PFSK-1 (cell line): ENCODE results near the gene IL1RAPL2.

ENCODE experiments used
- FOXP2 ChIP-seq: optimal IDR thresholded peaks from 2 replicates; pipeline ENCODE3; 2011; ENCODE audit warnings: borderline replicate concordance, control low read depth, inconsistent platforms; ENCODE audit not compliant: insufficient read depth; ENCODE audit errors: extremely low read length, extremely low read depth
- POLR2AphosphoS5 ChIP-seq: IDR thresholded peaks from 2 replicates; pipeline ENCODE4 v1.6.1; 2012; ENCODE audit warnings: low read depth, mild to moderate bottlenecking, control low read depth, low read length, moderate library complexity
- SIN3A ChIP-seq: IDR thresholded peaks from 2 replicates; pipeline ENCODE4 v1.6.1; 2012; ENCODE audit warnings: mild to moderate bottlenecking, low read length, moderate library complexity, borderline replicate concordance; ENCODE audit not compliant: insufficient read depth
- TAF1 ChIP-seq: IDR thresholded peaks from 2 replicates; pipeline ENCODE4 v1.6.1; 2012; ENCODE audit warnings: low read length, control low read depth, borderline replicate concordance; ENCODE audit not compliant: insufficient read depth
- TF ChIP-seq, protein P1 (sequence below), 2 experiments: IDR thresholded peaks; 2 replicates each; pipeline versions ENCODE4 v1.6.1 to v1.8.0; 2011 to 2012; ENCODE audit warnings: low read depth in 2 of 2, low read length in 2 of 2, control low read depth in 1 of 2, inconsistent platforms in 1 of 2, mild to moderate bottlenecking in 1 of 2, moderate library complexity in 1 of 2; ENCODE audit not compliant: insufficient read depth in 1 of 2

The IL1RAPL2 gene

DNA sequence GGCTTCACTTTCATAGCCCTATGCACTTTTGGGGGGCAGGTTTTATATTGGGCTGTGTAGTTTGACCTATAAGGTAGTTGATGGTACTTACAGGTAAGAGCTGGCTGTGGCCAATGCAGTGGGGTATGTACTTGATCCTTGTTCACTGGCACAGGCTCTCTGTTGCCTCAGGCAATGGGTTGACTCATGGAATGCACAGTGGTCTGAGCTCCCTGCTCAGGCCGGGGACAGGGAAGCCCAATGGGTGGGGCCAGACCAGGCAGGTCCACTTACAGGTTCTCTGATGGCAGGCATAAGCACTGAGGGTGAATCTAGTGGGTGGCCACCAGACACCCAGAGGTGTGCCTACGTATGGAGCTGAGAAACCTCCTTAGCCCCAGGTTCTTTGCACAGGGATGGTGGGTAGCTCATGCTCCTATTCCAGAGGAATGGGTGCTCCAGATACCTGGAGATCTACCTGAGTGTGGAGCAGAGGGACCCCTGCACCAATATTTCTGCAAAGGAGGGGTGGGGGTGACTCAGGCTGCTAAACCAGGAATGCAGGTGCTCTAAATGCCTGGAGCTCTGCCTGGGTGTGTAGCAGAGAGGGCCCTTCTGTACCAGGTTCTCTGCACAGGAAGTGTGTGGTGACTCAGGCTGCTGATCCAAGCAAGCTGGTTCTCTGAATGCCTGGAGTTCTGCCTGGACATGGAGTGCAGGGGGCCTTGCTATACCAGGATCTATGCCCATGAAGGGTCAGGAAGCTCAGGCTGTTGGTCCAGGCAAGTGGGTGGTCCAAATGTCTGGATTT lies 52.3 kb downstream of the IL1RAPL2 start:
- no peak for TF ChIP-seq FOXP2
- TF ChIP-seq SIN3A: no peak
- no peak for TF ChIP-seq TAF1
- TF ChIP-seq POLR2AphosphoS5: no peak
- TF ChIP-seq, protein P1, sequence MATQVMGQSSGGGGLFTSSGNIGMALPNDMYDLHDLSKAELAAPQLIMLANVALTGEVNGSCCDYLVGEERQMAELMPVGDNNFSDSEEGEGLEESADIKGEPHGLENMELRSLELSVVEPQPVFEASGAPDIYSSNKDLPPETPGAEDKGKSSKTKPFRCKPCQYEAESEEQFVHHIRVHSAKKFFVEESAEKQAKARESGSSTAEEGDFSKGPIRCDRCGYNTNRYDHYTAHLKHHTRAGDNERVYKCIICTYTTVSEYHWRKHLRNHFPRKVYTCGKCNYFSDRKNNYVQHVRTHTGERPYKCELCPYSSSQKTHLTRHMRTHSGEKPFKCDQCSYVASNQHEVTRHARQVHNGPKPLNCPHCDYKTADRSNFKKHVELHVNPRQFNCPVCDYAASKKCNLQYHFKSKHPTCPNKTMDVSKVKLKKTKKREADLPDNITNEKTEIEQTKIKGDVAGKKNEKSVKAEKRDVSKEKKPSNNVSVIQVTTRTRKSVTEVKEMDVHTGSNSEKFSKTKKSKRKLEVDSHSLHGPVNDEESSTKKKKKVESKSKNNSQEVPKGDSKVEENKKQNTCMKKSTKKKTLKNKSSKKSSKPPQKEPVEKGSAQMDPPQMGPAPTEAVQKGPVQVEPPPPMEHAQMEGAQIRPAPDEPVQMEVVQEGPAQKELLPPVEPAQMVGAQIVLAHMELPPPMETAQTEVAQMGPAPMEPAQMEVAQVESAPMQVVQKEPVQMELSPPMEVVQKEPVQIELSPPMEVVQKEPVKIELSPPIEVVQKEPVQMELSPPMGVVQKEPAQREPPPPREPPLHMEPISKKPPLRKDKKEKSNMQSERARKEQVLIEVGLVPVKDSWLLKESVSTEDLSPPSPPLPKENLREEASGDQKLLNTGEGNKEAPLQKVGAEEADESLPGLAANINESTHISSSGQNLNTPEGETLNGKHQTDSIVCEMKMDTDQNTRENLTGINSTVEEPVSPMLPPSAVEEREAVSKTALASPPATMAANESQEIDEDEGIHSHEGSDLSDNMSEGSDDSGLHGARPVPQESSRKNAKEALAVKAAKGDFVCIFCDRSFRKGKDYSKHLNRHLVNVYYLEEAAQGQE (IDR thresholded peaks at IDR 0.05; ENCODE audit: insufficient read depth in 1 of 2, low read depth in 2 of 2, low read length in 2 of 2): no peak

DNA sequence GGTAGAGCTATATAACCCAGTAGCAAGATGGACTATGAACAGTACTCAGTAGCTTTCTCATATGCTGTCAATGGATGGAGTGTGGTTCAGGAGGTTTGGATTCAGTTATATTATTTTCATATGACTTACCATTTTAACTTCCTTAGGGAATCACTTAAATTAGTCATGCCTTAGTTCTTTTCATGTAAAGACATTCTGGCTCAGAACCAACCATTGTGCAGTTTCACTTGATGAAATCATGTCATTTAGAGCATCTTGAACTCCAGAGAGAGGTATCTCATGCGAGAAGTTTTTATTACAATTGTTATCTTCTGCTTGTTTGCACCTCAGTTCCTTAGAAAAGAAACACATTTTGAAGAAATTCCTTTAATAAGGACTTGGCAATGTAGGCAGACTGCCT lies 55.8 kb downstream of the IL1RAPL2 start:
- TF ChIP-seq, protein P1 (IDR thresholded peaks at IDR 0.05; ENCODE audit: insufficient read depth in 1 of 2, low read depth in 2 of 2, low read length in 2 of 2): no peak
- TF ChIP-seq TAF1 (no peak), SIN3A (no peak), FOXP2 (no peak), POLR2AphosphoS5 (no peak)

DNA sequence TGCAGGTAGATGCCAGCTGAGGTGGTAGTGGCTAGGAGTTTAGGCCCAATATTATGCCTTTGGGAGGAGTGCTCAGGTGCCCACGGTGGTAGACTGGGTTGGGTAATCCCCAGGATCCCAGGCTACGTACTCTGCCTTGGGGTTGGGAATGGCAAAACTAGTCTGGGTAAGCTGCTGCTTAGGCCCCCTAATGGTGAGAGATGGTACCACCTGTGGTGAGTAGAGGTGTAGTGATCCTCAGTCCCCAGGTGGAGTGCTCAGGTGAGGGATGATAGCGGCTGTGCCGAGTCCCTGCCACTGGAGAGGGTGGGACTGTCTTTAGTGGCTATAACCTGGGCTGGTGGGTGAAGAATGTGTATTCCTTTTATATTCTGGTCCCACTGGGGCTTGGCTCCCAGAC lies 75.2 kb downstream of the IL1RAPL2 start:
- TF ChIP-seq SIN3A (no peak), FOXP2 (no peak), POLR2AphosphoS5 (no peak), TAF1 (no peak)
- TF ChIP-seq, protein P1 (IDR thresholded peaks at IDR 0.05; ENCODE audit: insufficient read depth in 1 of 2, low read depth in 2 of 2, low read length in 2 of 2): no peak

DNA sequence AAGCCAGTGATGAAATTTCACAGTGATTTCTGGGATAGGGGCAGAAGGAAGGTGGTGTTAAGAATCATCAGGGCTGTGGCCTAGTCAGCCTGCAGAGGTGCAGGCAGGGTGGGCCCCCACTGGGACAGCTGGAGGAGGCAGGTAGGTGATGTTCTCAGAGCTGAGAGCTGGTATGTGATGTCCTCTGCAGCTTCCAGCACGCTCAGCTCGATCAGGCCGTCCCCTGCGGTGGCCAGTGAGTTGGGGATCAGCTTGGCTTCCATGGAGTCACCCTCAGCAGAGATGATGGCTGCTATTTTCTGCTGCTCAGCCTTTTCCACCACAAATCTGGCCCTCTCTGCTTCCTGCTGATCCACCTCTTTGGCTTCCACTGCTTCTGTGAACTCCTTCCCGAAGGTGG lies 81.1 kb downstream of the IL1RAPL2 start:
- TF ChIP-seq FOXP2: no peak
- TF ChIP-seq TAF1: no peak
- TF ChIP-seq, protein P1 (IDR thresholded peaks at IDR 0.05; ENCODE audit: insufficient read depth in 1 of 2, low read depth in 2 of 2, low read length in 2 of 2): no peak
- TF ChIP-seq SIN3A: no peak
